Stimulated activated CD8-positive, alpha-beta memory T cell treated with anti-CD3 and anti-CD28 coated beads, Interleukin-7, amount 100 ng/mL, for 24 hours (primary cell): ENCODE measurements around the gene DCAF4.
"Not testable (repeated sequence)": the region's sequence is repeated elsewhere in the genome, so short reads cannot be mapped to it uniquely, and the experiment has no call there.

ENCODE experiments used
- DNase-seq: peaks from one replicate; pipeline ENCODE4 v3.0.0-alpha.2; 2020; ENCODE audit warnings: low read depth

Gene DCAF4

DNA sequence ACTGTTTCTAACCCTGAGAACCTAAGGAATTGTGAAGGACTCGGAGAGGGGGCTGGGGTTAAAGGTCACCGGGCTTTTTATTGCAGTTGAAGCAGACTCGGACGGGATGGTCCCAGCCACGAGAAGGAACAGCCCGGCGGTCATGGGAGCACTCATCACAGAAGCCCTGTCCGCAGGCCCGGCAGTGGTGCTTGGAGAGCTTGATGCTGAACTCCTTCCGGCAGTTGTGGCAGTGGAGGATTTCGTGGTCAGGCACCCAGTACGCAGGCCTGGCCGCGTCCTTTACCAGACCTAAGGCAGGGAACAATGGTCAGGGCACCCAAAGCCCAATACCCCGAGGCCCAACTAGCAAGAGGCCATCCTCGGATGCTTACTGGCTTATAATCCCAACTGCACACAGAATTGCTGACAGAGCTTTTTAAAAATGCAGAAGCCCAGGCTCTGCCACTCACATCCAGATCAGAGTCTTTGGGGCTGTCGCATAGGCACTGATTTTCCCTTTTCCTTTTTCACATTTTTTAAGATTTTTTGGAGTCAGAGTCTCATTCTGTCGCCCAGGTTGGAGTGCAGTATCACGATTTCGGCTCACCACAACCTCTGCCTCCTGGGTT is 44.7 kb downstream of the DCAF4 start:
- DNase-seq: no peak

DNA sequence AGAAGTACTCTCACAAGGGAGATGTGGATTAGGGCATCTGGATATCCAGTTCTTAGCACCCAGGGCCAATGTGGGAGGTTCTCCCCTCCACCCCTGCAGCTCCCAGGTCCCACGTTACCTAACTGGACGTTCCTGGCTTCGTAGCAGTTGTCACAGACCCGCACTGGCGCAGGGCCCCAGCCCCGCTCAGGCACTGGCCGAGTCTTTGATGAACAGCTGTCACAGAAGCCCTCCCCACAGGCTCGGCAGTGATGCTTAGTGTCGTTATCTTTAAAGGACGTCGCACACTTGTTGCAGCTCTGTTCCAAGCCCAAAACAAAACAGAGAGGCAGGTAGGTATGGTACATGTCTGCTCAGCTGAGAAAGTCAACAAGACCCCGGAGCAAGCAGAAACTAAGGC is 48.4 kb downstream of the DCAF4 start:
- no peak for DNase-seq

DNA sequence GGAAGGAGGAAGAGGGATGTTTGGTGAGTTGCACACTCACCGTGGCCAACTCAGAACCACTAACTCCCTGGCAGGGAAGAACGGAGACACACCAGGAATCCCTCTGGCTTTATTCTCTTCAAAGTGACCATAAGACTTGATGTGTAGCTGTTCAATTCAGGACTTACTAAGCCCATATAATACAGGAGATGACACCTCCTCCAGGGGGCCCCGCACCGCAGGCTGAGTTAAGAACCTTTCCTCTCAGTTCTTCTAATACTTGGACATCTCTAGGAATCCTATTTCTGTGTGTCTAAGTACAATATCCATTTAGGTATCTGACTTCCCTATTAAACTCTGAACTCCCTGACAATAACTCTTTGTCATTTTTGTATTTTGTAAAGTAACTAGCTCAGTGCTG is 49.5 kb downstream of the DCAF4 start:
- no peak for DNase-seq

DNA sequence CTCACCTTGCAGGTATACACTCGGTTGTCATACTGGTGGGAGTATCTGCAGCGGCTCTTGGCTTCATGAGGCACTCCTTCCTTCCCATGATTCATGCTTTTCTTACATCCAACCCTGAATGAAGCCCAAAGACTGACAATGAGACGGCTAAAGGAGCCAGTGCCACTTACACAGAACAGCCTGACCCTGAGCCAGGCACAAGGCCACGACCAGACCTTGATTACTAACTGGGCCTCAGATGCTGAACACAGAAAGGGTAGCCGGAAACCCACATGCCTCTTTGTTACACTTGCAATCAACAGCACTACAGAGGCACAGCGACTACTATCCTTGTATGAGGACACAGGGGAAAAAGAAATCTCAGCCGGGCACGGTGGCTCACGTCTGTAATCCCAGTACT is 52.6 kb downstream of the DCAF4 start:
- DNase-seq: no peak

DNA sequence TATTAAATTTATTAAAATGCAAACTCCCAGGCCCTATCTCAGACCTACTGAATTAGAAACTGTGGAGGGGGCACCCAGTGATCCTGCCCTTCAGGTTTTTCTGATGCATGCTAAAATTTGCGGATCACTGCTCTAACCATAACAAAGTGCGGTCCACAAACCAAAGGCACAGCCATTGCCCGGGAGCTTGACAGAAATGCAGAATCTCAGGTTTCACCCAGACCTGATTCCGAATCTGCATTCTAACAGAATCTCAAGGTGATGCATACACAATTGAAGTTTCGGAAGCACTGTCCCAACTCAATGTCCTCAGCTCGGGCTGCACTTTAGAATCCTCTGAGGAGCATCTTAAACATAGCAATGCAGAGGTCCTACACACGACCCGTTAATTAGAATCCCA is 54.6 kb downstream of the DCAF4 start:
- no peak for DNase-seq

DNA sequence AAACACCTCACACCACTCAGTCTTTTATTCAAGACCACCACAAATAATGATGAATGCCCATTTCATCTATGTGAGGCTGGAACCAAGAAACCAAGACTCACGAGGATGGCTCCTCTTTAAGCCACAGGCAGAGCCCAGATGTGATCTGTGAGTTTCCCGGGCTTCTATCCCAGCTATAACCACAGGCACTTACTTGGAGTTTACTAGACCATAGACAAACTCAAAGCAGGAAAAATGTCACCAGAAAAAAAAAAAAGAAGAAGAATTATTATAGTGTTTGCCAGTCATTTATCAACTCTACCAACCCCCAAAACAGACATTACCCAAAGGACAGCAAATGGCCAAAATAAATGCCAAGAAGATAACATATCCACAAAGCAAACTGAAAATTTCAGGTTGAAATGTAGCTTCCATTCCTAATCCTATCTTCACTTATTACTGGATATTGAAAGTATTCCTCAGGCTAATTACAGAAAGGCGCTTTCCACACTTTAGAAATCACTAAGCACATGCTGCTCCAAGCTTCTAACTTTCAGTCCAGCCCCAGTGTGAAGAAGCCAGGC is 56.0 kb downstream of the DCAF4 start:
- no peak for DNase-seq

DNA sequence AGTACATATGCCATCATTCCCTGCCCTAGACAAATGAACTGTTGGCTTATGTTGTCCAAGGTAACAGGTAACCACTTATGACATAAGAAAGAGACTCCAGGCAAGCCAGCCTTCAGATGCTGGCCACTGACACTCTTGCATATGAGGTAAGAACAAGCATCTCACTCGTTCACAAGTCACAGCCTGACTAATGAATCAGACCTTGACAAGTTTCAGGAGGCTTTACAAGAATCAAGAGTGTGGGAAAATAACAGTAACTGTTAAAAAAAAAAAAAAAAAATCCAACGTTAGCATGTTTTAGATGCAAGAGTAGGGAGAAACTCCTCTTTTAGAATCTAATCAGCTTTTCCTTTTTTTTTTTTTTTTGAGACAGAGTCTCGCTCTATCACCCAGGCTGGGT is 60.0 kb downstream of the DCAF4 start:
- DNase-seq: no peak

DNA sequence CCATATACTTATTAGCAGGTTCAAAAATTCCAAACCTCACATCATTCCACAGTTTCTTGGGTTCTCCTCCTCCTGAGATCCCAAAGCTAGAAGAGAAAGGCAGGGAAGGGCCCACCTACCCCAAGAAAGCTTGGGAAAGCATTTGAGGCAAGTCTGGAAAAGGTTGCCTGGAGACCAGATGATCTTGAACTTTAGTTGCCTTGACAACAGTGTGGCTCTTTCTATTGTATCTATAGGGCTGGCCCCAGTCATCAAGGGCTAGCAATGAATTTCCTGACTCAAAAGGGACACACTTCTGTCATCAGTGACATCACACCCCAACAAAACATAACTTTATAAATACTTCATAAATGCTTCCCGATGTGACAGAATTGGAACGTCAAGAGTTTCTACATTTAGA is 60.6 kb downstream of the DCAF4 start:
- DNase-seq: no peak

DNA sequence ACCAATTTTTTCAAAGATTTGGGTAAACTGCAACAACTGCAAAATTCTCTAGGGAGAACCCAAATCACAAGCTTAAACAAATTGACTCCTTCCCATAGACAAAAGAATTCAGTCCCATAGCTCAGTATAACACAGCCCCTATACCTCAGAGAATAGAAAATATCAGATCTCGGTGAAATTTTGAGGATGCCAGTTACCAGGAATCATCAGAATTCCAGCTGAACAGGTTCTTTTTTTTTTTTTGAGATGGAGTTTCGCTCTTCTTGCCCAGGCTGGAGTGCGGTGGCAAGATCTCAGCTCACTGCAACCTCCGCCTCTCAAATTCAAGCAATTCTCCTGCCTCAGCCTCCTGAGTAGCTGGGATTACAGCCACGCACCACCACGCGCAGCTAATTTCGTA is 63.9 kb downstream of the DCAF4 start:
- DNase-seq: no peak

DNA sequence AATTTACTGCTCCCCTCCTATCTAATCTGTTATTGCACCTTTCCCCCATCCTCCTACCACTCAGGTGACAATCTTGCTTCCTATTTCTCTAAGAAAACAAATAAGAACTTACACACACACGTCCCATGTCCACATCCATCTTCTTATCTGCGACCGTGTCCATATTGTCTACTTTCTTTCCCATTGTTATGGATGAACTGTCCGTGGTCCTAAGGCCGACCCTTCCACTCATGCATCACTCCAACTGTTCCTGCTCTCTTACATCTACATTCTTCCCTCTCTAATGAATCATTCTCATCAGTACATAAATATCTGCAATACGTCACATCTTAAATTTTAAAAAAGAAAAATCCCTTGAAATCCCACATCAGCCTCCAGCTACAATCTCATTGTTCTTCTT is 70.7 kb downstream of the DCAF4 start:
- no peak for DNase-seq

DNA sequence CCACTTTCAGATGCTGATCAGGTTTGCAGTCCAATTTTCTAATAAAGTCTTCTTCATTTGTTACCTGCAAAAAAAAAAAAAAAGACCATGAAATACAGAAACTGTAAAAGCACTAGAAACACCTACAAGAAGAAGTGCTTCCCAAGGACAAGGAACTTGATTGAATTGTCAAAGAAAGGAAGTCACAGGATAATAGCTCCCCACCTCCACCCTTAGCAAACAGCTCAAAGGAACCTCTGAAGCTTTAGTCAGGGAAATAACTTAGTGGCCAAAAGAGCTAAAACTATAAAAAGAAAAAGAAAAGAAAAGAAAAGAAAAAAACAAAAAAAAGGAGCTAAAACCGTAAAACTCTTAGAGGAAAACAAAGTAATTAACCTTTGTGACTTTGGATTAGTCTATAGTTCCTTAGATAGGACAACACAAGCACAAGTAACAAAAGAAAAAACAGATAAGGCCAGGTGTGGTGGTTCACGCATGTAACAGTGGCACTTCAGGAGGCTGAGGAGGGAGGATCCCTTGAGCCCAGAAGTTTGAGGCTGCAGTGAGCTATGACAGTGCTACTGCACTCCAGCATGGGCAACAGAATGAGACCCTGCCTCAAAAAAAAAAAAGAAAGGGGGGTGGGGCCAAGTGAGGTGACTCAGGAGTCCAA is 72.1 kb downstream of the DCAF4 start:
- DNase-seq: no peak

DNA sequence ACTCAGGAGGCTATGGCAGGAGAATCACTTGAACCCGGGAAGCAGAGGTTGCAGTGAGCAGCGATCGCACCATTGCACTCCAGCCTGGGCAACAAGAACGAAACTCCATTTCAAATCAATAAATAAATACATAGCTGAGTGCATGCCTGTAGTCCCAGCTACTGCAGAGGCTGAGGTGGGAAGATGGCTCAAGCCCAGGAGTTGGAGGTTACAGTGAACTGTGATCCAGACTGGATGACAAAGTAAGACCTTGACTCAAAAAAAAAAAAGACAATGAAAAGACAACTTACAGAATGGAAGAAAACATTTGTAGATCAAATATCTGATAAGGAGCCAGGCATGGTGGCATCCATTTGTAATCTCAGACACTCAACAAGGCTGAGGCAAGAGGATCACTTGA is 73.1 kb downstream of the DCAF4 start:
- no peak for DNase-seq

DNA sequence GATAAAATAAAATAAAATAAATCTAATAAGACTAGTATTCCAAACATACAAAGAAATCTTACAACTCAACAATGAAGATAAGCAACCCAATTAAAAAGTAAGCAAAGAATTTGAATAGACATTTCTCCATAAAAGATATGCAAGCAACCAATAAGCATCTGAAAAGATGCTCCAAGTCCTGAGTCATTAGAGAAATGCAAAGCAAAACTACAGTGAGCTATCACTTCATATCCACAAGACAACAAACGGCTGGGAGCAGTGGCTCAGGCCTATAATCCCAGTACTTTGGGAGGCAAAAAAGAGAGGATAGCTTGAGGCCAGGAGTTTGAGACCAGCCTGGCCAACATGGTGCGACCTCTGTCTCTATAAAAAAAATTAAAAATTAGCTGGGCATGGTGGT is 73.8 kb downstream of the DCAF4 start:
- no peak for DNase-seq

DNA sequence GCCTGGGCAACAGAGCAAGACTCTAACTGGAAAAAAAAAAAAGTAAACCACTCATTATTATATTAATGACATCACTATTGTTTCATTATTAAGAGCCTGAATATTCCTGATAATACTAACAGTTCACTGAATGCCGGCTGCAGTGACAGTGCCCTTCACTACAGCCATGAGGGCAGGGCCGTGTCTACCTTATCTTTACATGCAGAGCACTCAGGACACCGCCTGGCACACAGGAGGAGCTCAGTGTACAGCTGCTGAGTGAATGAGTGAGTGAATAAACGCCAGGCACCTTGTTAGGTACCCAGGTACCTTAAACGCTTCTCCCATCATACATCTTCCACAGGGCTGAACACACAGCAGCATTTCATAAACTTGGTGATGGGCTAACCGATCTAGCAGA is 77.4 kb downstream of the DCAF4 start:
- no peak for DNase-seq

DNA sequence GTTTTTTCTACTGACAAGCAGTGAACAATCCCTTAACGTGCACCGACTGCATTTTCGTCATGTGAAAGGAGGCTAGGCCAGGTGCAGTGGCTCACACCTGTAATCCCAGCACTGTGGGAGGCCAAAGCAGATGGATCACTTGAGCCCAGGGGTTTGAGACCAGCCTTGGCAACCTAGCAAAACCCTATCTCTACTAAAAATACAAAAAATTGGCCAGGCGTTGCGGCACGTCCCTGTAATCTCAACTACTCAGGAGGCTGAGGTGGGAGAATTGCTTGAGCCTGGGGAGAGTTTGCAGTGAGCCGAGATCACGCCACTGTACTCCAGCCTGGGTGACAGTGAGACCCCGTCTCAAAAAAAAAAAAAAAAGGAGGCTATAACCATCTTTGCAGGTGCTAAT is 78.4 kb downstream of the DCAF4 start:
- not testable (repeated sequence) for DNase-seq

DNA sequence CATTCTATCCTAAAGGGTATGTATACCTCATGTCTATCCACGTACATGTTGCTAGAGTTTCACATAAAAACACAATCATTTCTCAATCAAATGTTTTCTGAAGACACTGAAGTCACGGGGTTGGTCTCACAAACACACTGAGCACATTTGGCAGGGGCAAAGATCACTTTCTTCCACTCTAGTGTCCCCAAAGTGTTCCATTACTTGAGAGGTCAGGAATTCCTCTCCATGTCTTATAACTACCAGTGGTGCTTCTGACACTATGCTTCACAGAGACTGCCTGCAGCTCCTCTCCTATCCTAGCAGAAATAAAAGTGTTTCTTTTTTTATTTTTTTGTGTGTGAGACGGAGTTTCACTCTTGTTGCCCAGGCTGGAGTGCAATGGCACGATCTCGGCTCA is 81.6 kb downstream of the DCAF4 start:
- DNase-seq: no peak

DNA sequence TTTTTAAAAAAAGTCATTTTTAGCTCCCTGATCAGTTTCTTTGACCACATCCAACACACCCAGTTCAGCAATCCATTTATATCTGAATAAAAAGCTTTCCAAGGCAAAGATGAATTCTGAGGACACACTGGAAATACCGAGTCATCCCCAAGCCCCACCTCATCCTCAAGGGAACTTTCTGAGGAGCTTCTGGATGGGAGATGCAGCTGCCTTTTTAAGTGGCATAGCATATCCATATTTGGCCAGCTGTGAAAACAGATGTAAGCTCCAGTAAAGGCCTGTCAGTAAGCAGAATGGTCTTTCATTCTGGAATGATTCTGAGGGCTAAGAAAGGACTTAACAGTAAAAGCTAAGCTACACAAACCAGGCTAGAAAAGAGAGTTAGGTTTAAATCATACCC is 82.2 kb downstream of the DCAF4 start:
- DNase-seq: no peak
